ENCODE data around the gene LRRC59. TPM values are rescaled to one million over a fixed set of nuclear protein-coding genes. Genes with fewer than 3 reads are reported as not detected.

LRRC59 gene
- total and polyA plus RNA-seq, 2 of the 13 experiments (the other 11 are each of a cell fraction or from before 2014, with no cell fraction given) = 87.3 to 222 TPM

- TF ChIP-seq IRF1 (CRISPR knock-in tag; IDR thresholded peaks at IDR 0.05; ENCODE audit: low read depth) = 0 out of 2 replicates have a peak, but pooled peaks have one; percentile 37
- TF ChIP-seq SIN3B (IDR thresholded peaks at IDR 0.05; ENCODE audit: low read length) = no peak
- TF ChIP-seq KLF12 (CRISPR knock-in tag; IDR thresholded peaks at IDR 0.05; ENCODE audit: borderline replicate concordance) = no peak
- TF ChIP-seq RBFOX2 (IDR thresholded peaks at IDR 0.05; ENCODE audit: low read depth, low read length) = peak; percentile 84
- TF ChIP-seq HOXA3 (CRISPR knock-in tag; IDR thresholded peaks at IDR 0.05) = peak; percentile 49
- TF ChIP-seq SETDB1 (CRISPR knock-in tag; IDR thresholded peaks at IDR 0.05; ENCODE audit: borderline replicate concordance) = no peak
- TF ChIP-seq ZEB1 (IDR thresholded peaks at IDR 0.05; ENCODE audit: insufficient replicate concordance, low read depth) = no peak
- TF ChIP-seq ARNTL (CRISPR knock-in tag; IDR thresholded peaks at IDR 0.05) = no peak; the same call in 1 of the 2 replicates
- TF ChIP-seq KIAA2018 (CRISPR knock-in tag; IDR thresholded peaks at IDR 0.05; ENCODE audit: borderline replicate concordance) = no peak
- 0 out of 2 replicates have a peak, but pooled peaks have one; percentile 41 for TF ChIP-seq WIZ (CRISPR knock-in tag; IDR thresholded peaks at IDR 0.05)
- no peak for TF ChIP-seq PCBP2 (optimal IDR thresholded peaks at IDR 0.05; ENCODE audit: low read depth, low read length, poor library complexity, severe bottlenecking)
- TF ChIP-seq ATF7 (IDR thresholded peaks at IDR 0.05) = no peak
- no peak for TF ChIP-seq ATF7 (CRISPR knock-in tag; IDR thresholded peaks at IDR 0.05)
- peak; percentile 59; the same call in 1 of the 2 replicates for TF ChIP-seq RXRB (CRISPR knock-in tag; IDR thresholded peaks at IDR 0.05; ENCODE audit: borderline replicate concordance)
- TF ChIP-seq MAFK (conservative IDR thresholded peaks at IDR 0.05 in 1 of 2, IDR thresholded peaks at IDR 0.05 in 1 of 2; ENCODE audit: low read length in 2 of 2) = no peak
- TF ChIP-seq CENPX (CRISPR knock-in tag; IDR thresholded peaks at IDR 0.05) = no peak
- no peak; the same call in 1 of the 2 replicates for TF ChIP-seq SALL1 (CRISPR knock-in tag; IDR thresholded peaks at IDR 0.05)
- TF ChIP-seq ZNF10 (CRISPR knock-in tag; IDR thresholded peaks at IDR 0.05; ENCODE audit: borderline replicate concordance, low read depth) = no peak
- peak; percentile 37; the same call in 1 of the 2 replicates for TF ChIP-seq ATF3 (CRISPR knock-in tag; IDR thresholded peaks at IDR 0.05)
Observed at GRCh38 chr17:50425682-50426471, 28.6 kb upstream of the LRRC59 start, which contains the start of gene ACSF2 (continued).

Data from HepG2 (cell line).